ENCODE results near the gene C11orf54.
A peak's percentile ranks its signal among the peaks of the same experiment; 100 is the strongest.

C11orf54 gene

DNA sequence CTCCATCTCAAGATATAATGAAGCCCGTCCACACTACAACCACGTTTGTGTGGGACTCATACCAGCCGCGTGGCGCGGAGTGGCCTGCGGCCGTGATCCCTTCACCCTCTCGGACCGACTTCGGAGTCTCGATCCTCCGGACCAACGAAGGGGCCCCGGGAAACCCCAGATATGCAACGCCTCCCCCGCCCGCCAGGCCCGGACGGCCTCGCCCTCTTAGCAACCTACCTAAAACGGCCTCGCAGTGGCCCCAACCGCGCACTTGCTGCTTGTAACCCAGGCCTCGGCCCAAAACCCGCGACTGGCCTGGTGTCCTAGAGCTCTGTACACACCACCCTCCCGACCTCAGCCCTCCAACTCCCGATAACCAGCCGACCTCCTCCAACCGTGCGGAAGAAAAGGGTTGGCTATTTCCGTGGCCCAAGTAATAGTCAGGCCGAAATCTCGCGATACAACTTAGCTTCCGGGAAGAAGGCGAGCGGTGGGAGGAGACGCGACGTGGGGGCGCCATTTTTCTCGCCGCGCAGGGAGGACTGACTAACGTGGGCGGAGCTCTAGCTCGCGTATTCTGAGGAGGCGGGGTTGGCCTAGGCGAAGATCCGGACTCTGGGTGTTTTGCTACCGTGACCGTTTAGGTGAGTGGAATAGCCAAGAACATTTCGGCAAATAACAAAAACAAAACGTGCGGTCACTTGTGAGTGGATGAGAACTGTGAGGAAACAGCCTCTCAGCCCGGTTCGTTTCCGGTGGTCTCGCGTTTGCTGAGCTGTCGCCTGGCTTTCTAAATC is at the start of gene C11orf54, which contains the start of gene TAF1D:
TSS of gene C11orf54 (plus strand) at position 579 of the 788 bp plus-strand sequence. CDS start 5,722 bp downstream, outside the sequence.
TSS of gene TAF1D (minus strand) at position 402 of the 788 bp plus-strand sequence. CDS start 2,191 bp downstream, outside the sequence.
- peak; percentile 98 for DNase-seq

DNA sequence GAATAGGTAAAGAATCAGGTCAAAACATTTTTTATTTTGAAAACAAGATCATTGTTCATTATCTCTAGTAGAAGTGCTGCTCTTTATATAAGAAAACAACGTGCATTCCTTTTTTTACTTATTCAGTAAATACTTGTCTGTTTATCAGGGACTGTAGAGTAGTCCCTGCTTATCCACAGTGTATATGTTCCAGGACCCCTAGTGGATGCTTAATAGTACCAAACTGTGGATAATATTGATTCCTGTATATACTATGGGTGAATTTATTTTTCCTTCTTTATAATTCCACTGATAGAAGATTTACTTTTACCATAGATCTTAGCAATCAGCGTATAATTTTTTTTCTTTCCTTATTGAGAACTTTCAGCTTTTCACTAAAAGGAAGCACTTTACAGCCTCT is 47.4 kb upstream of the C11orf54 start:
- no peak for DNase-seq

DNA sequence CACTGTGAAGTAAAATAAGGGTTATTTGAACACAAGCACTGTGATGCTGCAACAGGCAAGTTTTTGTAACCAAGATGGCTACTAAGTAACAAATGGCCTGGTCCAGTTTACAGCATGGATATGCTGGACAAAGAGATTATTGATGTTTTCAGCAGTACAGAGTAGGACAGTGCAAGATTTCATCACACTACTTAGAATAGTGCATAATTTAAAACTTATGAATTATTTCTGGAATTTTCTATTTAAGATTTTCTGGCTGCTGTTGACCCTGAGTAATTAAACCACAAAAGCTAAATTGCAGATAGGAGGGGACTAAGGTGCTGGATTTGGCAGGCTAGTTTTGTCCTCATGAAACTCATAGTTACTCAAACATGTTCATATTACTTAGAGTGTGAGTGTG is 46.9 kb upstream of the C11orf54 start:
- peak; percentile 2 for DNase-seq

DNA sequence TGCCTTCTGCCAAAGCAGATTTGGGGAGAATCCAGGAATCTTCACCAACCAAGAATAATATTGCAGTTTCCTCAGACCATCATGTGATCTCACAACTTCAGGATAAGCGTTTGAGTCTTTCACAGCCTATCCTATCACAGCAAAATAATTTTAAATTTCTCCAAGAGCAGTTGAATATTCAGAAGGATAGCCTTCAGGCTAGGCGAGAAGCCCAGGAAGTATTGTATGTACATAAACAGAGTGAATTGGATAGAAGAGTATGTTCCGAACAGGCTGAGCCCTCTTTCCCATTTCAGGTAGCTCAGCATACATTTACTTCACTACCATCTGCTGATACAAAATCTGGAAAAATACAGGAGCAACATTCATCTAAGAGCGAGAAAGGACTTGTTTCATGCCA is 43.9 kb upstream of the C11orf54 start:
- no peak for DNase-seq

DNA sequence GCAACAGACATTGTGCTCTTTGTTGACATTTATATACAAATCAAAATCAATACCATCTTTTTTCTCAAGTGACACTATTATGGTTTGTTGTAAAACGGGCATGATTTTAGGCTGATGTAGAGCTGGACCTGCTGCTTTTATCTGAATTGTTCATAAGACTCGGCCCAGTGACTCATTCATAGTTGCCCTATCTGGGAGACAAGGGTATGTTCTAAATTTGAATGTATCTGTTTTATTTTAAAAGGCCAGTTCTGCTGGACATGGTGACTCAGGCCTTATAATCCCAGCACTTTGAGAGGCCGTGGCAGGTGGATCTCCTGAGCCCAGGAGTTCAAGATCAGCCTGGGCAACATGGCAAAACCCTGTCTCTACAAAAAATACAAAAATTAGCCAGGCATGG is 40.6 kb upstream of the C11orf54 start:
- no peak for DNase-seq

DNA sequence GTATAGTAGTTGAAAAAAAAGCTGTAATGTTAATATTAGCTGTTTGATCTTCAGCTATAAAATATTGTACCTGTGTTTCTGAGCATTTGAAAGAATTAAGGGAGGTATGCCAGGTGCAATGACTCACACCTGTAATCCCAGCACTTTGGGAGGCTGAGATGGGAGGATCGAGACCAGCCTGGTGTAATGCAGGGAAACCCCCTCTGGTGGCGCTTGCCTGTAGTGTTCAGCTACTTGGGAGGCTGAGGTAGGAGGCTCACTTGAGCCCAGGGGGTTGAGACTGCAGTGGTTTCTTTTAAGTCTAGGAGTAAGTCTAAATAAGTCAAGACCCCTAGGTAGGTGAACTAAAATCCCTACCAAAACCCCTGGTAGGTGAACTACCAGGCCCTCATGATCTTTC is 37.2 kb upstream of the C11orf54 start:
- DNase-seq = no peak

DNA sequence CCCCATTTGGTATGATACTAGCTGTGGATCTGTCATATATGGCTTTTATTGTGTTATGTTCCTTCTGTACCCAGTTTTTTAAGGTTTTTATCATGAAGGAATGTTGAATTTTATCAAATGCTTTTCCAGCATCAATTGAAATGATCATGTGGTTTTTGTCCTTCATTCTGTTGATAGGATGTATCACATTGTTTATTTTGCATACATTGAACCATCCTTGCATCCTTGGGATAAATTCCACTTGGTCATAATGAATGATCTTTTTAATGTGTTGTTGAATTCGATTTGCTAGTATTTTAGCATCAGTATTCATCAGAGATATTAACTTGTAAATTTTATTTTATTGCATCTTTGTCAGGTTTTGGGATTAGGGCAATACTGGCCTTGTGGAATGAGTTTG is 31.2 kb upstream of the C11orf54 start:
- no peak for DNase-seq

DNA sequence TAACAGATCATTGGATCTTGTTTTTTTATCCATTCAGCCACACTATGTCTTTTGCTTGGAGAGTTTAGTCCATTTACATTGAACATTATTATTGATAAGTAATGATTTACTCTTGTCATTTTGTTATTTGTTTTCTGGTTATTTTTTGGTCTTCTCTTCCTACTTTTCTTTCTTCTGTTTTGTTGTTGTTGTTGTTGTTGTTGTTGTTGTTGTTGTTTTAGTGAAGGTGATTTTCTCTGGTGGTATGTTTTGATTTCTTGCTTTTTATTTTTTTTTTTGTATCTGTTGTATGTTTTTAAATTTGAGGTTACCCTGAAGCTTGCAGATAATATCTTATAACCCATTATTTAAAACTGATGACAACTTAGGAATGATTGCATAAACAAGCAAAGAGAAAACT is 28.8 kb upstream of the C11orf54 start:
- no peak for DNase-seq

DNA sequence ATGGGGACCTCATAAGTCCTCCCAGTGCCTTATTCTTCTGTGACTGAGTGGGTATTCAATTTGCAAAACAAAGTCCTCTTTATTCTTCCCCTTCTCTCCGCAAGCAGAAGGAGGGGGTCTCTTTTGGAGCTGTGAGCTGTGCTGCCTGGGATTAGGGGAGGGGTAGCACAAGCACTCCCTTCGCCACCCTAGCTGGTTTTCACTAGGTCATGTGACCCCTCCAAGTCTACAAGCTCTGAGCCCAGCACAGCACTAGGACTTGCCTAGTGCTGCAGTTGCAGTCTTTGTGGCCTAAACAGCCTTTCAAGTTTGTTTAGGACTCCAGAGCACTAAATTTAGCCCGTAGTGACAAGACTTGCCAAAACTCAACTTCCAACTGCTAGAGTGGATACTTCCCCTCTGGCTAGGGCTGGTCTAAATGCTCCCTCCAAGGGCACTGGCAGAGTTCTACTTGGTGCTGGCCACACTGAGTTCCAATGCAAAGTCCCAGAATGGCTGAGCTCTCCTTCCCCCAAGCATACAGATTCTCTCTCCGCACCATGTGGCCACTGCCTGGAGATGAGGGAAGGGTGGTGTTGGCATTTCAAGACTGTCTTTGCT is 25.6 kb upstream of the C11orf54 start:
- no peak for DNase-seq

DNA sequence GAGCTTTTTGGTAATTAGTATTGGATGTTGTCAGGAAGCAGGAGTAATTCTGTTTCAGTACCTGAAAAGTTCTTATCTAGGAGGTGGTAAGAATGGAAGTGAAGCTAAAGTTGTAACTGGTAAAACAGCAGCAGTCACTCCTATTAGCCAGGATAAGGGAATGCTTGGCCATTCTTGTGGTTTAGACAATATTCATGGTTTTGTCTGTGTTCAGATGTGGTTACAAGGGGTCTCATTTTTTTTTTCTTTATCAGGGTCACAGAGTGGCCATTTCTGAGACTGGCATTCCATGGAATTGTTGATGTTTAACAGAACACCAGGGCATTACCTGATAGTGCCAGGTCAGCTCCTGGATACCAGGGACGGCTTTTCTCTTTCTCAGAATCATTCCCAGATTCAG is 24.0 kb upstream of the C11orf54 start:
- DNase-seq = no peak

DNA sequence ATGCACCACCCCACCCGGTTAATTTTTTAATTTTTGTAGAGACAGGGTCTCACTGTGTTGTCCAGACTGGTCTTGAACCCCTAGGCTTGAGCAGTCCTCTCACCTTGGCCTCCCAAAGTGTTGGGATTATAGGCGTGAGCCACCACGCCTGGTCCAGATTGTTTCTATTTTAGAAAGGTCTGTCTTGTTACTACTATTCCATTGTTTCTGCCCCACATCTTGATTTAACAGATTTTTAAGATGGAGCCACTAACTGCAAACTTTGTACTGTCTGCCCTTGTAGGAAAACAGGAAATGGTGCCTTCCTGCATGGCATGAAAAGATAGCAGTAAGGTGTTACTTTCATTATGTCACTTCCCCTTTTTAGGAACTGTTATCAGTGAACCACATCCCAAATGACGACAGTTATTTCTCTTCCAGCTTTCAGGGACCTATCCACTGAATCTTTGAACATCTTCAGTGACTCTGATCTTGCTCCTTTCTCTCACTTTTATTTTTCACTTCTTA is 23.4 kb upstream of the C11orf54 start:
- DNase-seq = no peak

DNA sequence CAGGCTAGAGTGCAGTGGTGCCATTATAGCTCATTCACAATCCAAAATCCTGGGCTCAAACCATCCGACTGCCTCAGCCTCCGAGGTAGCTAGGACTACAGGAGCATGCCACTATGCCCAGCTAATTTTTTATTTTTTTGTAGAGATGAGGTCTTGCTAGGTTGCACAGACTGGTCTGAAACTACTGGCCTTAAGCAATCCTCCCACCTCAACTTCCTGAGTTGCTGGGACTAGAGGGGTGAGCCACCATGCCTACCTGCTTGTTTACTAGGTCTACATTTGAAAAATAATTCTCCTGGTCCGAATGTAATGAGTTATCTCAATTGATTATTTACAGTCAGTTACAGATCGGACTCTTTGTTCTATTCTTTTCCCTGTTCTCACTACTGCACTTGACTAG is 22.2 kb upstream of the C11orf54 start:
- DNase-seq = no peak

DNA sequence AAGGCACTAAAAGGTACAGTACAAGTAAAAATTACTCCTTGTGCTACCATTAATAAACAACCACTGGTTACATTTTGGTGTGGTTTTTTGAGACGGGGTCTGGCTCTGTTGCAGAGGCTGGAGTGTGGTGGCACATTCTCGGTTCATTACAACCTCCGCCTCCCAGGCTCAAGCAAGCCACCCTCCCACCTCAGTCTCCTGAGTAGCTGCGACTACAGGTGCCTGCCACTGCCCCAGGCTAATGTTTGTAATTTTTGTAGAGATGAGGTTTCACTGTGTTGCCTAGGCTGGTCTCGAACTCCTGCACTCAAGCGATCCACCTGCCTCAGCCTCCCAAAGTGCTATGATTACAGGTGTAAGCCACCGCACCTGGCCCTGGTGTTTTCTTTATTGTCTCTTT is 20.9 kb upstream of the C11orf54 start:
- no peak for DNase-seq

DNA sequence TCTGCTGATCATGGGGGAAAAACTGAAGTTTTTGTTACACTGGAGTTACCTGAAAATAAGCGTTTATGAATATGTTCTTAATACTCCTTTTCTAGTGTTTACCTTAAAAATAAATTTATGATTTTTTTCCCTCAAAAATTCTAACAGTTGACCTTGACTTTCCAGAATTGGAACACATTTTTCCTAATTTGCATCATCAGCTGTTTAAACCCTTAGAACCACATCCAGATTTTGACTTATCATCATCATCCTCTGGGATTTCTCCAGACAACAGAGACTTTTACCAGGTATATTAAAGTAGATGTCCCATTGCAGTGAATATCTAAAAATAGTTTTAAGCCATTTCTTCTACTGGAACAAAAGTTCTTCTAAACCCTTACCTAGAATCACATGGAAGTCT is 17.4 kb upstream of the C11orf54 start:
- DNase-seq = no peak

DNA sequence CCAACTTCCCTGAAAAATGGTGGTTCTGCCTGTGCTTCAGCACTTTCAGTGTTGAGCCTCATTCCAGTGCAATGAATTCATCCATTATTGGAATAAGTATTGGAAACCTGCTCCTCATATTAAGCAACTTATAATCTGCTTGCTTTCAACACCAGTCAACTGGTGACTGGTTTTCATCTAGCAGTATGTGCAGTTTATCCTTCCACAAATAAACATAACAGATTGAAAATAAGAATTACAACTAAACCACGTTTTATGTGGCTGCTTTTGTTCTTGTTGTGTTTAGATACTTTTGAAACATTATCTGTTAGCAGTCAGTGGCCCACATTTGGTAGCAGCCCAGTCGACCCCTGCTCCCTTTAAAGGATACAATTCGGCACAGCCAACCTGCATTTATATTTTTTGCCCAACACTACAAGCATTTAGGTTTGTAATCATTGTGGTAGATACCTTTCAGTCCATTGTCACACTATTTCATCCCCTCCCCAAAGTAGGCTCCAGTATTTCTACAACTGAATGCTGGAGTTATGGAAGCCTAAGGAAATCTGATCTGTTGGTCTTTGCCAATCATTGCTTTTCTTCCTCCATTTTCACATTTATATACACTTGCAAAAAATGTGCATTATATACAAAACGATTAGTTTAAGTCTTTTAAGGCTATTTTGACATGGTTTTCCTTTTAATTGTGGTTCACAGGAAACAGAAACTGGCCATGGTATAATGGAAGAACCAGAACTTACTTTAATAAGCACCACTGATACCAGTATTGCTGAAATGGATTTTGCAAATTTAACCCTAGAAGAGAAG is 13.3 kb upstream of the C11orf54 start:
- peak; percentile 11 for DNase-seq

DNA sequence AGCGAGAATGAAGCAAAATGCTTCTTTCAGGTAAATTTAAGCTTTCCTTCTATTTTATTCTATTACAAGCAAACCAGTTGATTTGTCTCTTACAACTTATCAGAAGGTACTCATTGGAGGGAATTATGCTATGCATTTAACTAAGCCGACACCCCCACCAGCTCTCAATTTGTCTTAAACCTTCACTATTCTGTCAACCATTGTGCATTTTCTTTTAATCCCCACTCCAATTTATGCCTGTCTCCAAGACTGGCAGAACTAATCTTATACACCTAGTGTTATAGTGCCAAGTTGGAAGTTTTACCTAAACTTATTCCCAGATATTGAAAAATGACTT is 12.7 kb upstream of the C11orf54 start:
- DNase-seq = peak; percentile 11

DNA sequence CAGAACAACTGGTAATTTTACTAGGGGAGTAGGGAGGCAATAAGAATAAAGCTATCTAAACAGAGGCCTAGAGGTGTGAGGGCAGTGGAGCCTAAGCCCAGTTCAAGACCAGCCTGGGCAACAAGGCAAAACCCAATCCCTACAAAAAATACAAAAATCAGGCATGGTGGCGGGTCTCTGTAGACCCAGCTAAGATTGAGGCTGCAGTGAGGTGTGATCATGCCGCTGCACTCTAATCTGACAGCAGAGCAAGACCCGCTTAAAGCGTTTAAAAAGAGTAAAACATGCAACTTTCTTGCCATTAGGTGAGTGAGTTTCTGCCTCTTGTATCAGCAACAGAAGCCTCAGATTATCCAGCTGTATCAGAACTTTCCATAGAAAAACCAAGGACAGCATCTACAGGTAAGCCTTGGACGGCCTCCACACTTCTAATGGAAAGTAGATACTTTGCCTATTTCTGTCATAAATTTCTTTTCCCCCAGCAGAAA is 12.3 kb upstream of the C11orf54 start:
- peak; percentile 8 for DNase-seq

DNA sequence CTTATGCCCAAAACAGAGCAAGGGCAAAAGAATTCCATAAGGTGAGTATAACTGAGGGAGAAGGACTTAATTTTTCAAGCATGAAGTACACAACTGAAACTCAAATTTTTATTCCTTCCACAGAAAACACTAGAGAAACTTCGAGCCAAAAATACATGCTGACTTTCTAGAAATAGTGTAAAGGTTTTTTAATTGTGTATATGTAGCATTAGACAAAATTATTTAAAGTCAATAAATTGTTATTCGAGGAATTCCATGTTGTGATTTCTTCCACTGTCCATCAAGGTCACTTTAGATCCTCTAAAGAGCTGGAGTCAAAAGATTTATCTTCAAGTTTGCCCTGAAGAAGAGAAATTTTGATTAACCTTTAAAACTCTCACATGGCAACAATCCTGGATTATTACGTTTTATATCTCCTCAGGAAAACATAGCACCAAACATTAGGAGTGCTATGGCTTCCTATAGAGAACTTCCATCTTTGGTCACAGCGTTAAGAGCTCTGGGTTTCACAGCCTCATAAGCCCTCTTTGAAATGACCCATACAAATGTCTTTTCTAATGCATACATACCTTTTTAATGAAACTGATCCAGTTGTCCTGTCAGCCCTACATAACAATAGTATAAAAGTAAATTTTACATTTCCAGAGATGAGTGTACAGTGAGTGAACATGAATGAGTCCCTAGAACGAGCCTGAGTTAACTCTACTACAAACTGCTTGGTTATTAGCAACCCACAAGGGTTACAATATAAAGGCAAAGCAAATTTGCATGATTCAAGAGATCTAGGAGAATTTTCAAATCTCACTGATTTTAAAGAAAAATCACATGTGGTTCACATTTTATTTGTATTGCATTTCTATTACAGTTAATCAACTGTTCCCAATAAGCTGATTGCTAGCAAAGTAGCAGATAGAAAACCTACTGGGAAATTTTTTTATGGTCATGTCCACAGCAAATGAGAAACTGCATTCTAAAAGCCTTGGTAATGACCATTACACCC is 11.1 kb upstream of the C11orf54 start:
- no peak for DNase-seq

DNA sequence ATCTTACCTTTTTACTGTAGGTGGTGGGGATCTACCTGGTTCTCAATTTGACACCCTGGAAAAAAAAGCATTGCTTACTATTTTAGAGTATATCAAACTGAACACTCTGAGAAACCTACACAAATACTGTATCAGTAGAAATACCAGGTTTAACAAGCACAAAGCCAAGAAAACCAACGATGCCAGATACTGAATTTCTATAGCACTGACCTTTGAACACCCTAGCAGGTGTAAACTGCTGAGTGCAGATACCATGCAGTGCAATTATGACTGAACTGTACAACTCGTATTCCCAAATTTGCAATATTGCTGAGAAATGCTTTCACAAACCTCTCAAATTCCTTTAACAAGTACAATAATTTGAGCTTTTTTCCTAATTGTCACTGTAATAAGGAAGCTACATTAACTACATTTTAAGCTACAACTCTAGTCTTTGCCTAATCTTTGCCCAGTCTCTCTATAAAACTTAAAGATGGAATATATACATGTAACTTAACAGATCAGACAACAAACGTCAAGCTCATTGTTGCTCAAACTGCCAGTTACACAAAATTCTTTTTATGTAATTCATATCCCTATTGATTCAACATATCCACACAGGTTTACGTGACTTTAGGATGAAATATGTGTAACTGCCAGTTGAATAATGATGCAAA is 9.1 kb upstream of the C11orf54 start:
- DNase-seq = no peak

DNA sequence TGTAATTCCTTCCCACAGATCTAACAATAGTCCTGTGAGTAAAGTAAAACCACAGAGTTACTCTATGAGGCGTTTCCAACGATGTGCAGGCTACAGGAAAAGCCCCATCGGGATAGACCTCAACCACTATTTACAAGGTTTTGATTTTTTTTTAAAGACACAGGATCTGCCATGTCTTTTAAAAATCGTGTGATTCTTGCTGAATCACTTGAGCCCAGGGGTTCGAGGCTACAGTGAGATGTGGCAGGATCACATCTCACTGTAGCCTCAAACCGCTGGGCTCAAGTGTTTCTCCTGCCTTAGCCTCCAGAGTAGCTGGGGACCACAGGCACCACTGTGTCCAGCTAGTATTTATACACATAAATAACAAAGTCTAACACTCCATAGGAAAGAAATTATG is 8.0 kb upstream of the C11orf54 start:
- DNase-seq = no peak

DNA sequence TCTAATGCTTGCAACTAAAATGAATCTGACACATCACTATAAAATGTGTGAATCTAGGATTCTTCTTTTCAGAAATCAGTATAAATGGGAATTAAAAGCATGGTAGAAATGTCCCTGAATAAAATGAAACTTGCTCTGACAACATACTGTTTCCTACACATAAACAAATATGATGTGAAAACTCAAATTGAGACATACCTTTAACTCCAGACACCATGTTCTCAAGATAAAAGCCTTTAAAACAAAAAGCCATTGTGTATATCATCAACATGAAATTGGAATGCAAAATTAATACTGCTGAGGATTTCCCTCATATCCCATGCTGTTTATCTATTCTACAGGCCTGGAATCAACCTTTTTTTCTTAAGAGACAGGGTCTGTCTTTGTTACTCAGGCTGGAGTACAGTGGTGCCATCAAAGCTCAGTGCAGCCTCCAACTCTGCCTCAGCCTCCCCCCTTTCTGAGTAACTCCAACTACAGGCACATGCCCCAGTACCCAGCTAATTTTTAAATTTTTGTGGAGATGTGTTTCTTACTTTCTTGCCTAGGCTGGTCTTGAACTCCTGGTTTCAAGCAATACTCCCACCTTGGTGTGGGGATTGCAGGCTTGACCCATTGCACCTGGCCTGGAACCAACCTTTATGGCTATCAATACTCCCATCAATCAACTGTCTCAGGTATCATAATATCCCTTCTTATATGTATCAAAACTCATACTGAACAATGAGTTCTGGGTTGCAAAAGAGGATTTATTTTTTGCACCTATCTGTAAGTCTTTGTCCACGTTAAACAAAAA is 6.8 kb upstream of the C11orf54 start:
- no peak for DNase-seq

Measured in fibroblast of skin of right quadriceps (primary cell).